Keratinocyte (primary cell): Measurements from ENCODE around the gene IER2. TPM values are rescaled to one million over a fixed set of nuclear protein-coding genes. Genes with fewer than 3 reads are reported as not detected.

Experiments used
- DNase-seq: peaks from one replicate; pipeline ENCODE4 v3.0.0-alpha.2; 2011; ENCODE audit warnings: low read depth, missing footprints, low spot score
- FAIRE-seq: peaks from 2 replicates; lab custom pipeline; 2011; peaks lifted over from hg19 to GRCh38; lab: Jason Lieb, UNC
- H2AFZ ChIP-seq: 2 replicates; pipeline ENCODE4 v1.6.0; 2012; ENCODE audit warnings: low read length, control low read depth, inconsistent platforms; ENCODE audit not compliant: control insufficient read depth
- H3K27ac ChIP-seq: 2 replicates; pipeline ENCODE4 v1.5.1; 2011; ENCODE audit warnings: low read length; ENCODE audit not compliant: control insufficient read depth, insufficient read depth
- H3K27me3 ChIP-seq: 3 replicates; pipeline ENCODE4 v1.6.0; 2011; ENCODE audit warnings: low read length; ENCODE audit not compliant: control insufficient read depth, insufficient read depth; ENCODE audit errors: extremely low read depth
- H3K36me3 ChIP-seq, 2 experiments: 2 replicates in 1 of 2; 3 replicates in 1 of 2; pipeline ENCODE4 v1.5.1; 2011; ENCODE audit warnings: low read length in 2 of 2, mild to moderate bottlenecking in 1 of 2; ENCODE audit not compliant: control insufficient read depth in 2 of 2, insufficient read depth in 2 of 2; ENCODE audit errors: extremely low read depth in 1 of 2
- H3K4me1 ChIP-seq: 3 replicates; pipeline ENCODE4 v1.5.1; 2011; ENCODE audit warnings: low read length; ENCODE audit not compliant: control insufficient read depth, insufficient read depth; ENCODE audit errors: extremely low read depth
- H3K4me2 ChIP-seq: 3 replicates; pipeline ENCODE4 v1.6.0; 2011; ENCODE audit warnings: low read depth, low read length; ENCODE audit not compliant: control insufficient read depth, insufficient read depth; ENCODE audit errors: extremely low read depth
- H3K4me3 ChIP-seq, 3 experiments: fragments of 200-600 bp in 1 of 3; sonication (generic) in 1 of 3; 2 replicates in 2 of 3; 3 replicates in 1 of 3; pipeline ENCODE4 v1.5.1; 2011 to 2016; ENCODE audit warnings: low read length in 3 of 3, mild to moderate bottlenecking in 3 of 3, control low read depth in 2 of 3, inconsistent platforms in 1 of 3, low read depth in 1 of 3, mixed read lengths in 1 of 3, mixed run types in 1 of 3, moderate library complexity in 1 of 3; ENCODE audit not compliant: control insufficient read depth in 2 of 3, insufficient read depth in 2 of 3; ENCODE audit errors: extremely low read depth in 1 of 3
- H3K79me2 ChIP-seq: 2 replicates; pipeline ENCODE4 v1.6.0; 2012; ENCODE audit warnings: low read length; ENCODE audit not compliant: control insufficient read depth, insufficient read depth
- H3K9ac ChIP-seq: 3 replicates; pipeline ENCODE4 v1.6.0; 2011; ENCODE audit warnings: low read length; ENCODE audit not compliant: control insufficient read depth, insufficient read depth; ENCODE audit errors: extremely low read depth
- H3K9me1 ChIP-seq: 3 replicates; pipeline ENCODE4 v1.6.0; 2011; ENCODE audit warnings: low read length; ENCODE audit not compliant: control insufficient read depth, insufficient read depth; ENCODE audit errors: extremely low read depth
- H3K9me3 ChIP-seq: 2 replicates; pipeline ENCODE4 v1.5.1; 2012; ENCODE audit warnings: low read depth, low read length; ENCODE audit not compliant: control insufficient read depth
- H4K20me1 ChIP-seq: 3 replicates; pipeline ENCODE4 v1.6.0; 2011; ENCODE audit warnings: low read length; ENCODE audit not compliant: control insufficient read depth, insufficient read depth; ENCODE audit errors: extremely low read depth
- CTCF ChIP-seq, 3 experiments: IDR thresholded peaks in 1 of 3; conservative IDR thresholded peaks in 1 of 3; optimal IDR thresholded peaks in 1 of 3; 2 replicates in 2 of 3; 3 replicates in 1 of 3; pipeline versions ENCODE3 to v1.5.1; 2011; ENCODE audit warnings: low read length in 3 of 3, mild to moderate bottlenecking in 3 of 3, moderate library complexity in 2 of 3, control low read depth in 1 of 3, inconsistent platforms in 1 of 3; ENCODE audit not compliant: insufficient read depth in 2 of 3; ENCODE audit errors: extremely low read depth in 1 of 3
- EZH2 ChIP-seq: IDR thresholded peaks from one replicate; pipeline ENCODE4 v1.6.1; 2012; ENCODE audit warnings: inconsistent platforms, mild to moderate bottlenecking, low read length, moderate library complexity
- dilution Hi-C: fragments of 300-500 bp; cut with MboI; formaldehyde crosslinking; loops from one replicate; pipeline ENCODE4 v1.7.0; 2020; ENCODE audit warnings: low sequenced_read_pairs; ENCODE audit not compliant: extremely low pct_ligation_motif_present
- polyA minus RNA-seq, 3 experiments: library from RNA; depleted of rRNA, polyadenylated mRNA; stranded (reverse); fragments of >200 nt; gene quantifications; 1 replicate in 1 of 3; 2 replicates in 1 of 3; 3 replicates in 1 of 3; pipeline ENCODE4 v1.2.3, GENCODE V29; 2011
- polyA plus RNA-seq, 5 experiments: library from polyadenylated mRNA; depleted of rRNA in 3 of 5; stranded (reverse) in 3 of 5; stranded (forward) in 1 of 5; unstranded in 1 of 5; fragments of >200 nt; gene quantifications; 1 replicate in 1 of 5; 2 replicates in 3 of 5; 3 replicates in 1 of 5; pipeline versions ENCODE4 v1.2.1 to v1.2.3, GENCODE V29; 2011 to 2012; ENCODE audit warnings: missing spikeins in 2 of 5, low read depth in 1 of 5, low replicate concordance in 1 of 5

Gene IER2
- polyA plus RNA-seq (9.9 to 38.9 TPM (median 14.4 TPM) in 3 replicates), polyA minus RNA-seq (2.8 to 14.6 TPM (median 2.9 TPM) in 3 replicates)
- polyA plus RNA-seq (2011; ENCODE audit: low read depth): 21.2 TPM
- 9.0 and 19.0 TPM in 2 replicates for polyA plus RNA-seq (2011; cell fraction: cytosol; rRNA removed)
- polyA plus RNA-seq (2011; cell fraction: nucleus; rRNA removed): 48.0 and 55.4 TPM in 2 replicates
- 46.3 and 109 TPM in 2 replicates for polyA plus RNA-seq (2012; ENCODE audit: low replicate concordance)
- 14.6 TPM for polyA minus RNA-seq (2011; cell fraction: cytosol; rRNA and poly(A)+ RNA removed)
- polyA minus RNA-seq (2011; cell fraction: nucleus; rRNA and poly(A)+ RNA removed): 14.2 and 16.2 TPM in 2 replicates

- Histone ChIP-seq H3K27ac (peak within 1 kb of the TSS; percentile 97), H3K9me3 (no peaks in the 10 kb centered on the region), H3K9me1 (no peaks in the 10 kb centered on the region), H3K36me3 (peaks cover 3 to 16% of the 10 kb centered on the region in 2 experiments), H3K4me1 (peaks cover 8% of the 10 kb centered on the region), H4K20me1 (peaks cover 9% of the 10 kb centered on the region), H3K9ac (peak within 1 kb of the TSS; percentile 98), H2AFZ (peak within 1 kb of the TSS; percentile 76), H3K4me2 (peak within 1 kb of the TSS; percentile 85), H3K4me3 (peak within 1 kb of the TSS; percentile 62 to 99 (median 99)), H3K27me3 (no peaks in the 10 kb centered on the region), H3K79me2 (peaks cover 46% of the 10 kb centered on the region)
- DNase-seq (no peak), FAIRE-seq (no peak)
- dilution Hi-C loops: no loop called here
- peak; percentile 56 to 66 (median 59) for TF ChIP-seq CTCF (optimal IDR thresholded peaks at IDR 0.05 in 1 of 3, IDR thresholded peaks at IDR 0.05 in 1 of 3, conservative IDR thresholded peaks at IDR 0.05 in 1 of 3; ENCODE audit: extremely low read depth in 1 of 3, insufficient read depth in 2 of 3, low read length in 3 of 3)
- no peak for TF ChIP-seq EZH2
These were observed at the start of gene IER2, which contains the start of gene STX10 for GRCh38 chr19:13150187-13150930. TSS of gene IER2 (plus strand) at chr19:13150411. CDS start at chr19:13153187, 2,776 bp downstream. TSS of gene STX10 (minus strand) at chr19:13150375. CDS start at chr19:13150173, 202 bp downstream.

- dilution Hi-C loops: no loop called here
- H3K9me1 ChIP-seq: no peaks in the 10 kb centered on the region
- DNase-seq (no peak), FAIRE-seq (no peak)
- no peak overlapping the region for H3K4me3 ChIP-seq
- H3K27me3 ChIP-seq: no peaks in the 10 kb centered on the region
- H2AFZ ChIP-seq: no peak overlapping the region
- no peaks in the 10 kb centered on the region for H3K9me3 ChIP-seq
- no peak overlapping the region for H3K27ac ChIP-seq
- TF ChIP-seq CTCF (optimal IDR thresholded peaks at IDR 0.05 in 1 of 3, IDR thresholded peaks at IDR 0.05 in 1 of 3, conservative IDR thresholded peaks at IDR 0.05 in 1 of 3; ENCODE audit: extremely low read depth in 1 of 3, insufficient read depth in 2 of 3, low read length in 3 of 3) (peak in 2 of 3 experiments; percentile 12 to 43), EZH2 (no peak)
- H3K9ac ChIP-seq: no peak overlapping the region
- H3K79me2 ChIP-seq: no peaks in the 10 kb centered on the region
- H4K20me1 ChIP-seq: no peaks in the 10 kb centered on the region
- H3K4me1 ChIP-seq: peaks cover 10% of the 10 kb centered on the region
- no peak overlapping the region for H3K4me2 ChIP-seq
- H3K36me3 ChIP-seq: peaks cover 3 to 6% of the 10 kb centered on the region in 2 experiments
These were observed 49.2 kb upstream of the IER2 start for GRCh38 chr19:13100841-13101589.
